Suppressor macrophage treated with lipopolysaccharide for 1 hour (primary cell): ENCODE measurements around the gene SYNCRIP.
"Not testable (repeated sequence)": the region's sequence is repeated elsewhere in the genome, so short reads cannot be mapped to it uniquely, and the experiment has no call there.

Source experiments
- DNase-seq, 3 donors: peaks; one replicate each; pipeline ENCODE4 v3.0.0-alpha.2; 2020 to 2022

Gene SYNCRIP

DNA sequence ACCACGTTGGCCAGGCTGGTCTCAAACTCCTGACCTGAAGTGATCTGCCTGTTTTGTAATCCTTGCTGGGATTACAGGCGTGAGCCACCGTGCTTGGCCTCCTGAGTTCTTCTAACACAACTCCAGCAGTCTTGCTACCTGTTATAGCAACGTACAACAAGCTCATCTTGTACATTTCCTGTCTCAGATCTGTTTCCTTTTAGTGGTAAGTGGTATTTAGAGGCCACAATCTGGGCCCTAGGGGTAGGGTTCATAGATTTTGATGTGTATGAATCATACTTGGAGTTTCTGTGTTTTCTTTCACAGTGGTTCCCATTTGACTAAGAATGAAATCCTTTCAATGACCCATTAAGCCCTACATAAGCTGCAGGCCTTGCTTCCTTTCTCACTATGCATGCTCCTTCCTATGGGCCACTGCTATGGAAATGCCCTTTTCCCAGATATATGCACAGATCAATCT is 27.1 kb upstream of the SYNCRIP start:
- peak; percentile 33 to 69 (median 66) for DNase-seq

DNA sequence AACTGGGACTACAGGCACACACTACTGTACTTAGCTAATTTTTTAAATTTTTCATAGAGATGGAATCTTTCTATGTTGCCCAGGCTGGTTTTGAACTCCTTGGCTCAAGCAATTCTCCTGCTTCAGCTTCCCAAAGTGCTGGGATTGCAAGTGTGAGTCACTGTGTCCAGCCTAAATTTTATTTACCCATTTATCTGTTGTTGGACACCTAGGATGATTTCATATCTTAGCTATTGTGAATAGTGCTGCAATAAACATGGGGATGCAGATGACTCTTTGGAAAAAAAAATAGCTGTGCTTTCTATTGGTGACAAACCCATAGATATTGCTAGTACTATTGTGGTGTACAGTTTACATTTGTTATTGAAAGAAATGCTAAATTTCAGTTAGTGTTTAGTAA is 19.6 kb upstream of the SYNCRIP start:
- no peak for DNase-seq

DNA sequence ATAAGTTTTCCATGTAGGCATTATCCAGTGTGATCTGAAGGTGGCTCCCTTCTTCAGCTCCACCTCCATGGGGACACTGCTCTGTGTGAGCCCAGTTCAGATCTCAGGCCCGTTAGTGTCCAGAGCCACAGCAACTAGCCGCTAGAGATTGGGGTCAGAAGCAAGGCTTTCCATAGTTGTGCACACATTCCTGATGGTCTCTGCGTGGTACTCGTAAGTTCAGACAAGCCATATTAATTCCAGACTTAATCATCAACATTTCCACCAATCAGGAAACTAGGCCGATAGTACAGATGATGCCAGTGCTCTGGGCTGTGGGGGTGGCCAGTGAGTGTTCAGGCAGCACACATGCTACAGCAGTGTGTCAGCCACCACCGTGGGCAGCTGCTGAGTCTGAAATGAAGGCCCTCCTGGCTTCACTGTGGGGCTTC is 17.5 kb upstream of the SYNCRIP start:
- peak in 1 of 3 donors; percentile 32 for DNase-seq

DNA sequence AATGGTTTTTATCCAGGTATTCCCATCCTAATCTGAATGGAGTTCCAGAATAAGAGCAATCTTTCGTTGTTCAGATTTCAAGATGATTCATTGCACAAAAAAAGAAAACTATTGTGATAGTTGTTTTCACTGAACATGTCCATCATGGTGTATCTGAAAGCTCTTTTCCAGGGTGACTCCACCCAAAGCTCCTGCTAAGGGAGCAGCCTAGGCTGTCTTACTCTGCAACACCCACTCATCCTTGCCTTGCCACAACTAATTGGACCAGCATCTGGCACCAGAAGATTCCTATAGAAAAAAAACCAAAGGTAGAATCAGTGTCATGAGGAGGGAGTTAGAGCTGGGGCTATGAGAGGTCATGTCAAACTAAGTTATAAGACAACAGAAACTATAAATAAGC is 7.9 kb upstream of the SYNCRIP start:
- peak in 1 of 3 donors; percentile 27 for DNase-seq

DNA sequence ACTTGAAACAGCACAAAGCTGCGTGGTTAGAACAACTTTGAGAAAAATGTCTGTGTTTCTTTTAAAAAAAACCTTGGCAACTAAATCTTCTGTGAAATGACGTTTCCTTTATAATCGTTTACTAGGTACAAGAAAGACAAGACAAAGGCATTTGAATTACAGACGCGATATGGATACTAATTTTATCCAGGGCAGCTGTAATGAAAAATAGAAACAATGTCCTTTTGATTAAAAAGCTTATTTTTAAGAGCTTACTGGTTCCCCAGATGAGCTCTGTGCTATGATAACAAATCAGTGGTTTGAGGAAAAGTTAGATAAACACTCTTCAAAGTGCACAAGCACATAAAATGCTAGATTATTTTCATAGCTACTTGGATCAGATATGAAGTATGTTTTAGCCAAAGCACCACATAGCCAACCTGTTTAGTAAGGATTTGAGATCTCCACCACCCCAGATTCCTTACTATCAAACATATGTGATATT is 1.6 kb upstream of the SYNCRIP start:
- no peak for DNase-seq

DNA sequence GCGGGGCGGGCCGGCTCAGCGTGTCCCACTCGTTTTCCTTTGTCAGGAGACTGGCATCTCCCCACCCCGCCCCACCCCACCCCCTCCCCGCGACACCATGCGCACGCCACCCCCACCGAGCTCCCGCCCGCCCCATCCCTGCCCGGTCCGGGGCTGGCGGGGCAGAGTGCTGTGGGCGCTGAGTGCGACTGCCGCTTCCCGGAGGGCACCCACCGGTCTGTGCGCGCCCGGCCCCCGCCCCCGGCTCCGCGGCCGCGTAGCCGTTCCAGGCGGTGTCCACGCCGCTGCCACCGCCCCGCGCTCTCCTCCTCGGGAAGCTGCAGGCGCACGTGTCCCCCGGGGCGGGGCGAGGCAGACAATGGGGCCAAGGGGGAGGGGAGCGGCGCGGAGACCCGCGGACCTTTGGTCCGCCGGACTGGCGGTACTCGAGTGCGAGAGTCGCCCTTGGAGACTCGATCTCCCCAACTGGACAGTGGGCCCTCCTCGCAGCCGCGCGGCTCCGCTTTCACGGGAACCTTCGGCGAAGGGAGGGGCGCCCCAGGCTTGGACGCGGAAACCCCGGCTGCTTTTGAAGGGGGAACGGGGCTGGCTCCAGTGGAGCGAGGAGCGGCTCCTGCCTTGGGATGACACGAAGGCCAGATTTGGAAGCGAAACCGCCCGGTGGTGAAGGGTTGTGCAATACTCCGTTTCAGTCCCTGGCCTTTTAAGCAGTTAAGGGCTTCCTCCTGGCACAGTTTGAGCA is 1.0 kb upstream of the SYNCRIP start:
- peak; percentile 95 to 97 (median 97) for DNase-seq

DNA sequence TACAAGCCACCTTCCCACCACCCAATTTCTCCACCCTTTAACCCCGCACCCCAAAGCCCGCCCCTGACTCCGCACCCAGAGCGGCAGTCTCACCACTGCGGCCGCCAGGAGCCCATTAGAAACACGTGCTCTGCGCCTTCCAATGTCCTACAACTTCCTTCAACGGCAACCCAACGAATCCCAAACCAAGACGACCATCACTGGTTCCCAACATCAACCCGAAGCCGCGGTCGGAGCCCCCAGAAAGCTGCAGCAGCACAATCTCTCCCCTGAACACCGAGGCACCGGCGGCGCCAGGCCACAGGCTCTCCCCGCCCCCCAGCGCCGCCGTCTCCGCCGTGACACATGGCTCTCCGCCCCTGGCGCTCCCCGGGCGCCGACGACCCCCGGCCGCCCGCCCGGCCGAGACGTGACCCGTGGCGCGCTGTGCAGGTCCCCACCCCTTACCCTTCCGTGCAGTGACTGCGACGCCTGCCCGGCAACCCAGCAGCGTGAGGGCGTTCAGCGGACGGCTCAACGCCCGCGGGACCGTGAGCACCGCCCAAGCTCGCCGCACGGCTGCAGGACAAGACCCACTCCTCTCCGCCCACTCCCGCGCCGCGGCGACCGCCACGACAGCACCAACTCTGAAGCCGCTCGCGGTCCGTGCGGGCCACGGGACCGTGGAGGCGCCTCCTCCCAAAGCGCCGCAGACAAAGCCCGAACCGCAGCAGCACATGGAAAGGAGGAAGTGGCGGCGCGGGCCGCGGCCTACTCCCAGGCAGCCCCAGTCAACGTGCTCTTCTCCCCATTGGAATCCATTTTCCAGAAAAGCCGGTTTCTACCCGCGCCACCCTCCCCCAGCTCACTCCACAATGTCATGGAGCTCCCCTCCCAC is 551 bp downstream of the SYNCRIP start:
- peak; percentile 71 to 83 (median 72) for DNase-seq

DNA sequence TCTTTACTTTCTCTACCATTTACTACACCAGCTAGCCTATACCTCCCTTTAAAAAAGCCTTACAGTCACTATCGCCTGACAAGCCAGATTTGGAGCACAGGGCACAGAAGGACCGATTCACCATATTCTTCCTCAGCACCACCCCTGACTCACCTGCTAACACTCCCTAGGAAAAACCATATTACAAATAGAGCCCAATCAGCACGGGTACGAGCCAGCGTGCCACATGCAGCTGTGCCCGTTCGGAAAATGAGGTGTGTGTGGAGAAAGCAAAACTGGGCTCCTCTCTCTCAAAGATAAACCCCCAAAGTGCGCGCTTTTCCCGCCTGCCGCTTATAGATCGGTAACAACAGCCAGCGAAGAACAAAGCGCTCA is 1.2 kb downstream of the SYNCRIP start:
- DNase-seq = peak; percentile 29 to 40 (median 37)

DNA sequence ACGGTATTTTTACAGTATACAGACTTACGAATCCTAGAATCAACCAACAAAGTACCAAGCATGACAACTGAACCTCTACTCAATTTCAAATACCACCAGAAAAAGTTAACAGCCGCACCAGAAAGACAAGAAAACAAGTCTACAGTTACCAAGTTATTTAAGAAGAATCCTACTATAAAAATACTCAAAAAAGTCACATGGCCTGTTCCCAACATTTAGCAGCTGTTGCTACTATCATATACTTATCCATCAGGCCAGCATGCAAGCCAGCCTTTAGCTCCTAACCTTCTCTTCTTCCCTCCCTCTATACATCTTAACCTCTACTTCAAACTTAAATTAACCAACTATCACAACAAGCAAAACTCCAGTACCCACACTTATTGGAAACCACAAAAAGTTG is 1.9 kb downstream of the SYNCRIP start:
- no peak for DNase-seq

DNA sequence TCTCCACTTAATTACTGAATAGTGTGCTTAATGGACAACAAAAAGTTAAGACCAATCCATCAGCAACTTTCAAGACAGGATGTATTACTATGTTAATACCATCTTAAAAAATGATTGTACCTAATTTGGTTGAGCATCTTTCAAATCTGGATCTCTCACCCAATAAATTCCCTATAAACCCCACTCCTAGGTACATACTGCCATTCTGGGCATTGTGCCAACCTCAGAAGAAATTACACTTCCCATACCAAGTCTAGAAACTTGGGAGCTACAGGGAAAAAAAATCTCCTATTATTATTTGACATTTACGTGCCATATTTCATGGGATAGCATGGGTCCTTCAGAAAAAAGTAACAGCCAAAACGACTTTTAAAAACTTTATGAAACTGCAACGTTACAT is 5.1 kb downstream of the SYNCRIP start:
- DNase-seq = no peak

DNA sequence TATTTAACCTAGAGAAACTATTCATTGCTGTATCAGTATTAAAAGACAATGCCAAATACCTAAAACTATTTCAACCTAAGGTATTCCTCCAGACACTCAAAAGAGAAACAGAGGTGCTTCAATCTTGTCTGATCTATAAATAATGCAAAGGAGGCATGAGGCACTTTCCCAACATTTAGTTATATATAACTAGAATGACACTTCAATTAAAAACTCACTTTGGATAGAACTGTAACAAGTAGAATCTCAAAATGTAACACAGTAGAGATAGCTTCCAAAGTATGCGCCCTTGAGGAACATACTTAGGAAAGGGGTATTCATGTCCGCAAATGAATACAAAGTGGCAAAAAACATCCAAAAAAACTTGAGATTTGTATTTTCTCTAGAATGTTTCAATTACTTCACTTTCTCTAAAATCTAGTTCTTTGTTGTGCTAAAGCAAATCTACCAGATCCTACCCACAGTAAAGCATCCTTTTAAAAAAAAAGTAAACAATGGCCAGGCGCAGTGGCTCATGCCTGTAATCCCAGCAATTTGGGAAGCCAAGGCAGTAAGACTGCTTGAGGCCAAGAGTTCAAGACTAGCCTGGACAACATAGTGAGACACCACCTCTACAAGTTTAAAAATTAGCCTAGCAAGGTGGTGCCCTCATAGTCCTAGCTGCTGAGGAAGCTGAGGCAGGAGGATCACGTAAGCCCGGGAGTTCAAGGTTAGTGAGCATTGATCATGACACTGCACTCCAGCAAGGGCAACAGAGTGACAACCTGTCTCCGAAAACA is 10.3 kb downstream of the SYNCRIP start:
- DNase-seq = no peak

DNA sequence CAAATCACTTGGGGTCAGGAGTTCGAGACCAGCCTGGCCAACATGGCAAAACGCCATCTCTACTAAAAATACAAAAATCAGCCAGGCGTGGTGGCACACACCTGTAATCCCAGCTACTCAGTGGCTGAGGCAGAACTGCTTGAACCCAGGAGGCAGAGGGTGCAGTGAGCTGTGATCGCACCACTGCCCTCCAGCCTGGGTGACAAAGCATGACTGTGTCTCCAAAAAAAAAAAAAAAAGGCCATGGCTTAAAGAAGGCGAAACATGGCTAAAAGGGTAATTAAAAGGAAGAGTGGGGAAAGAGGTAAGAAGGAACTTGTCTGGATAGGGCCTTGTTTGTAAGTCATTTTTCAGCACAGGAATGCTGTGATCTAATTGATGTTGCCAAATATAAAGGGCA is 11.6 kb downstream of the SYNCRIP start:
- DNase-seq = not testable (repeated sequence)

DNA sequence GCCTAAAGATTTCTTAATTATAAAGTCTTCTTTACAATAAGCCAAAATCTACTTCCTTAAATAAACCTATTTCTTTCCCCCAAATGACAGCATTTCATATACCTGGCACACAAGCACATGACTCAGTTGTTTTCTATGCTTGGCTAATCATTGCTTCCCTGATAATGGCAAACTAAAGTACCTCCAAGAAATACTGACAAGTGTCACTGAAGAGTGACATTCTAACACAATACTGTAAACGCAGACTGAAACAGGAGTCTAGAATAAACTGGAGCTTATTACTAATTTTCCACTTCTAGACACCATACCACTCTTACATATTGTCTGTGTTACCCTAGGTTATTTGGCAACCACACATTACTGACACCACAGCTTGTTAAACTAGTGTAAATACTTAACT is 14.3 kb downstream of the SYNCRIP start:
- DNase-seq = no peak

DNA sequence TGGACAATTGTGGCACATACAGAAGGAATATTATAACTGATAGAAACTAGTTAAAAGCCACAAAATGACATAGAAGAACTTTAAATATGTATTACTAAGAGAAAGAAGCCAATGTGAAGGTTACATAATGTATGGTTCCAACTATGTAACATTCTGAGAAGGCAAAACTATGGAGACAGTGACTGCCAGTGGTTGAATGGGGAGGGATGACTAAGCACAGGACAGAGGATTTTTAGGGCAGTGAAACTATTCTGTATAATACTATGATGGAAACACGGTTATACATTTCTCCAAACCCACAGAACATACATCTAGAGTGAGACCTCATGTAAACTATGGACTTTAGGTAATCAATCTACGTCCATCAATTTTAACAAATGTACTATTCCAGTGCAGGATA is 22.4 kb downstream of the SYNCRIP start:
- peak in 2 of 3 donors; percentile 44 for DNase-seq

DNA sequence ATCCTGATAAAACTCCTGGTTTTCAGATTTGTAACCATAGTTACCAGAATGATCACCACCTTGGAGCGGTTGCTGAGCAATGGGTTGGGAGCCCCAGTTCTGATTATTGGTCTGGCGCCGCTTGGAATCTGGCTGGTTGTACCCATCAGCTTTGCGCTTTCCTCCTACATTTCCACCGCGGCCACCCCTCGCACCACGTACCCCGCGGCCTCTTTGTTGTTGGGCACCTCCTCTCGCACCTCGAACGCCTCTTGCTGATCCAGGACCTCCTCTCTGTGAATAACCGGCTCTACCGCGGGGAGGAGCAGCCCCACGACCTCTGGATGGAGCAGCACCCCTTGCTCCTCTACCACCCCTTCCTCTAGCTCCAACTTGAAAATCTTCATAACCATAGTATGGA is 27.9 kb downstream of the SYNCRIP start:
- DNase-seq = no peak

DNA sequence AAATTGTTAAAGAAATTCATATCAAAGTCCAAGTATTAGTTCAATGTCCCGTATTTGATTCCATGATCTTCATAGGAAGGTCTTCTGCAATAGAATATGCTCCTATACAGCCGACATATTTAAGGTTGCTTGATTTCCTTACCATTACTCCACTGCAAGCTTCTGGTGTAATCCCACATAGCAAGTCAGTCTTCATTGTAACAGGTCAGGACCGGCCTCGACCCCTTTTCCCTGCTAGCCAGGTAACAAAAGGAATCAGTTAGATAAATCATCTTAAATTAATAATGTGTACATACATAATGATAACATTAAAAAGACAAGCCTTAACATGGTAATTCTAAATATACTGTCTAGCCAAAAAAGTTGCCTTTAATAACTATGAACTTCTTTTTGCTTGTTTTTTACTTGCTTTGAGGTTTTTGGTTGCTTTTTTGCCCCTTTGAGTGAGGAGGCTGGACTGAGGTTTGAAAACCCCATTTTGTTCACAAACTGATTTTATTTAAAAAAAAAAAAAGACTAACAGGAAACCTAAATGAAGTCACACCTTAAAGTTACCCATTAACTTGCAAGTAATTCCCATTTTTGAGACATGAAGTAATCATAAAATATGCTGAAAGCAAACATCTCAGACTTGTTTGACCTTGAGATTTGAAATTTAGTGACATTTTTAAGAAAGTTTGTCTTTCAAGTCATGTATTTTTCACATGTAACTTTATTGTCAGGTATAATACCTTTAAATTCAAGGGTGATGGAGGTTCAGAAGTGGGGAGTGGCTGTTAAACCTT is 29.8 kb downstream of the SYNCRIP start:
- no peak for DNase-seq

DNA sequence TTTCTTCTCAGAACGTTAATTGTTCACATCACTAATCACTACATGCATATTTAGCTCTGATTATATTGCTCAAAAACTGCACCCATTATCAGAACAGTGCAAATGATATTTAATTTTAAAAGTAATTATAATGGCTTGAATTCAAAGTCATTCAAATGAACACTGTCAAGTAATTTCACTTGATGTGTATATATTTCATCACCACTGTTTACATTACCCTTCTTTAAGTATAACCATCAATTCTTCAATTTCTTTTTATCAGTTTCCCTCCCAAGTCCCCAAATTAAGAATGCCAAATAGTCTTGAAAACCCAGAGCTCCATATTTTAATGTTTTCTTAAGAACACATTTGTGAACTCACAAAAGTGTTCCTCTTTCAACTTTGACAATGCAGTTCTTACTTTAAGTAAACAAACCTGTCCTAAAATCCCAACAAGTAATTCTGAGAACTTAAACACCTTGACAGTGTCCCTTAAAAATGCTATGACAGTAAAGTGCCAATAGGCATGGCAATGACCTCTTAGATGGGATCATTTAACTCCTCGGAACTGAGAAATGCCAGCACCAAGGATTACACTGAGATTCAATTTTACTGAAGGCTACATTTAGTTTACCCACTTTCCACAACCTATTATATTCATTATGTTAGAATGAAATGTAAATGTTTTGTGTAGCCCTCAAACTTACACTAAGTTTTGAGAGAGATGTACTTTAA is 32.3 kb downstream of the SYNCRIP start:
- DNase-seq = no peak

DNA sequence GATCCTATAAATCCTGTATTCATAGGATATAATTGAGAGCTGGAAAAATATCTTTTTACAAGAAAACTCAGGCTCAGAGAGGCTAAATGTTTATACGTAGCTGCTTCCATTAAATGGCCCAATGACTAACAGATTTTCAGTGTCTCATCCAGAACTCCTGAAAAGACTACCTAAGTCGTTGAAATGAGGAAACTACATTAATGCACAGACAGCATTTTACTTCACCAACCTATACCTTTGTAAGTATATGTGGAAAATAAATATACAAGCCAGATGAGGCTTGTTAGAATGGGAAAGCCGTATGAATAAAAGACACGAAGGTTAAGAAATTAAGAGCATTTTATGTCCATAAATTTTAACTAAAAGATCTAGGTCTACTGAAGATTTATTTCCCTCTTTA is 40.6 kb downstream of the SYNCRIP start:
- DNase-seq = no peak

DNA sequence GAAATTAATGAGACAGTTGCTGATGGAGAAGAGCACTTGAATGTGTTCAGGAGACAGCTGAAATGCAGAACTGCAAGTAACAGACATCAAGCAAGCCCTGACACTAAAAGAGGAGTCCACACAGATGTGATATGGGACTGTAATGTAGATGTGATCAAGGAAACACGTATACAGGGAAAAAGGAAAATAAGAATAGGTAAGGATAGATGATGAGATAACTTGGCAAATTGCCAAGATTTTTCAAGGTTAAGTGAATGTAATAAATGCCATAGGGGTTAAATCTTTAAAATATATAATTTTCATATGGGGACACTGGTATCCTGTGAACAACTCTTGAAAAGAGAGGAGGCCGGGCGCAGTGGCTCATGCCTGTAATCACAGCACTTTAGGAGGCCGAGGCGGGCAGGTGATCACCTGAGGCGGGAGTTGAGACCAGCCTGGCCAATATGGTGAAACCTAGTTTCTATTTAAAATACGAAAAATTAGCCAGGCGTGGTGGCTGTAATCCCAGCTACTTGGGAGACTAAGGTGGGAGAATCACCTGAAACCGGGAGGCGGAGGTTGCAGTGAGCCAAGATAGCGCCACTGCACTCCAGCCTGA is 41.9 kb downstream of the SYNCRIP start:
- no peak for DNase-seq

DNA sequence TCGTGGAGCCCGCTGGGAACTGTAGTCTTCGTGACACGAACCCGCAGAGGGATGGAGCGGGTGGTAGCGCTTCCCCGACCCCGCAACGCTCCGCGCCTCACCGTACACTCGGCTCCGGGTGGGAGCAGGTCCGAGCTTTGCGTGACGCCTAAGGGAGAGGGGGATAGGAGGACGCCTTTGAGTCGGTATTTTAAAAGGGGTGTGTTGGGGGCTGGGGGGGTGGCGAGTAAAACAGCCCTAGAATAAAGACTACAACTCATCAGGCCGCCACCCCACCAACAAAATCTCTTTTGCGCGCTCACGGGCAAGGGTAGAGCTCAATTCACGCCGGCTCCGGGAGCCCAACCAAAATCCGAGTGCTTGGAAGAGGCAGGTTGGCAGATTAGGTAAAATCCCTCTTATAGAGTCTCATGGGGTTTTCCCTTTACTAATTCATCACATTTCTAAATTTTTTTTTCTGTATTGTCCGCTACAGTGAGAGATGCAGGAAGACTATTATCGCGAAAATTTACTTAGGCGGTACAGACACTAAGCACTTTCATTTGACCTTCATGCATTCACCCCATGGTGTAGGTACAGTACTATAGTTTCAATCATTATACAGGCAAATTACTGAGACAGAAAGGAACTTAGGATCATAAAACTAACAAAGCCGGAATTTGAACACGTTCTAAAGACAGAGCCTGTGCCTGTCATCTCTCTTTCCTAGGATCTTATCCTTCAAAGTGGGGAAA is 48.3 kb downstream of the SYNCRIP start:
- DNase-seq = peak; percentile 59 to 73 (median 61)
